Endodermal cell (in vitro differentiated cells): ENCODE results near the gene NFKB1. TPM values are rescaled to one million over a fixed set of nuclear protein-coding genes. Genes with fewer than 3 reads are reported as not detected.

Experiments used
- DNase-seq: peaks from one replicate; pipeline ENCODE4 v3.0.0-alpha.2; 2017
- H3K27ac ChIP-seq: 2 replicates; pipeline ENCODE4 v1.5.1; 2013; ENCODE audit warnings: mild to moderate bottlenecking, low read depth, low read length, moderate library complexity
- H3K27me3 ChIP-seq: 2 replicates; pipeline ENCODE4 v1.6.1; 2013; ENCODE audit warnings: mild to moderate bottlenecking, low read length, moderate library complexity; ENCODE audit not compliant: insufficient read depth, control insufficient read depth, poor library complexity, severe bottlenecking
- H3K36me3 ChIP-seq: 2 replicates; pipeline ENCODE4 v1.7.0; 2013; ENCODE audit warnings: mild to moderate bottlenecking, low read length, moderate library complexity; ENCODE audit not compliant: control insufficient read depth, insufficient read depth
- H3K4me1 ChIP-seq: one replicate; pipeline ENCODE4 v1.7.0; 2013; ENCODE audit warnings: low read length; ENCODE audit not compliant: control insufficient read depth, insufficient read depth
- H3K4me3 ChIP-seq: 2 replicates; pipeline ENCODE4 v1.5.1; 2013; ENCODE audit warnings: mild to moderate bottlenecking, low read length, moderate library complexity
- H3K9ac ChIP-seq: 2 replicates; pipeline ENCODE4 v1.6.1; 2013; ENCODE audit warnings: mild to moderate bottlenecking, low read length, moderate library complexity; ENCODE audit not compliant: poor library complexity, severe bottlenecking; ENCODE audit errors: extremely low read depth
- H3K9me3 ChIP-seq: 2 replicates; pipeline ENCODE4 v1.6.1; 2013; ENCODE audit warnings: mild to moderate bottlenecking, low read length, moderate library complexity; ENCODE audit not compliant: control insufficient read depth
- H3K27ac Mint-ChIP-seq: 2 replicates; pipeline ENCODE4 v1.8.0; 2020; ENCODE audit warnings: mixed read lengths
- H3K27me3 Mint-ChIP-seq: 2 replicates; pipeline ENCODE4 v1.8.0; 2021; ENCODE audit warnings: mild to moderate bottlenecking, mixed read lengths; ENCODE audit not compliant: insufficient read depth
- H3K36me3 Mint-ChIP-seq: 2 replicates; pipeline ENCODE4 v1.8.0; 2020; ENCODE audit warnings: low read depth, mixed read lengths
- H3K4me1 Mint-ChIP-seq: 2 replicates; pipeline ENCODE4 v1.8.0; 2020; ENCODE audit warnings: mixed read lengths
- H3K4me3 Mint-ChIP-seq: 2 replicates; pipeline ENCODE4 v1.8.0; 2020; ENCODE audit warnings: mild to moderate bottlenecking, moderate library complexity, mixed read lengths
- H3K9me3 Mint-ChIP-seq: 2 replicates; pipeline ENCODE4 v1.8.0; 2020; ENCODE audit warnings: mild to moderate bottlenecking, mixed read lengths
- WGBS, 2 experiments: methylation state at CpG; one replicate each; pipeline versions ENCODE4 v1.1.5 to v1.1.7; 2013; ENCODE audit warnings: missing lambda C conversion rate in 2 of 2, mixed read lengths in 1 of 2; ENCODE audit not compliant: insufficient coverage in 1 of 2, insufficient read length in 1 of 2; 5-methylcytosine and 5-hydroxymethylcytosine counted together
- total RNA-seq, 2 donors: library from RNA; stranded (reverse); fragmentation: NEBNext Ultra II Directional in 1 of 2; extraction: Animal tissue kit (Norgen Biotek cat#: 25700) in 1 of 2; gene quantifications; 2 replicates in 1 of 2; 3 replicates in 1 of 2; pipeline ENCODE4 v1.2.1, GENCODE V29; 2021
- TF ChIP-seq, protein P1 (sequence below): fragments of 200-600 bp; sonication (generic); conservative IDR thresholded peaks from 2 replicates; pipeline ENCODE4 v1.5.0; 2021; ENCODE audit warnings: antibody characterized with exemption, mild to moderate bottlenecking

The NFKB1 gene
- total RNA-seq, 2 donors from 2014 or later: 4.4 to 5.6 TPM

DNA sequence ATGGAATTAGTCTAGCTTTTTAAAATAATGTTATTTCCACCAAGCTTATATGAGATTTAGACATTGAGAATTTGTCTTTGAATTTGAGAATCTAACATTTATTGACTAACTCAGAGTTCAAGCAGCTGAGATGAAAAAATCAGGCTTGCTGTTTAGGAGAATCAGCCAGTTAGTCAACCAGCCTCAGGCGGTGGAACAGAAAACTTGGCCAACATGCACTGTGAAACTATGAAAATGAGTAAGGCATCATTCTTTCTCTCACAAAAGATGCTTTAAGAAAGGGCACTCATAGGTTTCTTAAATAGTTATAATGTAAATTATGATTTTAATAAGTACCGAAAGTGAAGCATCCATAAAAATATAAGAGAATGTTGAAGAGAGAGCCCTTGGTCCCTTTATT is 84.2 kb downstream of the NFKB1 start:
- Histone ChIP-seq H3K9ac (no peak overlapping the region), H3K36me3 (peaks cover 5% of the 10 kb centered on the region), H3K9me3 (no peaks in the 10 kb centered on the region), H3K27ac (no peak overlapping the region), H3K4me1 (no peaks in the 10 kb centered on the region), H3K27me3 (no peaks in the 10 kb centered on the region), H3K4me3 (no peak overlapping the region)
- Mint-ChIP-seq H3K27me3 (no peaks in the 10 kb centered on the region), H3K36me3 (no peaks in the 10 kb centered on the region), H3K27ac (no peak overlapping the region), H3K9me3 (no peaks in the 10 kb centered on the region), H3K4me1 (peaks cover 2% of the 10 kb centered on the region), H3K4me3 (no peak overlapping the region)
- TF ChIP-seq, protein P1, sequence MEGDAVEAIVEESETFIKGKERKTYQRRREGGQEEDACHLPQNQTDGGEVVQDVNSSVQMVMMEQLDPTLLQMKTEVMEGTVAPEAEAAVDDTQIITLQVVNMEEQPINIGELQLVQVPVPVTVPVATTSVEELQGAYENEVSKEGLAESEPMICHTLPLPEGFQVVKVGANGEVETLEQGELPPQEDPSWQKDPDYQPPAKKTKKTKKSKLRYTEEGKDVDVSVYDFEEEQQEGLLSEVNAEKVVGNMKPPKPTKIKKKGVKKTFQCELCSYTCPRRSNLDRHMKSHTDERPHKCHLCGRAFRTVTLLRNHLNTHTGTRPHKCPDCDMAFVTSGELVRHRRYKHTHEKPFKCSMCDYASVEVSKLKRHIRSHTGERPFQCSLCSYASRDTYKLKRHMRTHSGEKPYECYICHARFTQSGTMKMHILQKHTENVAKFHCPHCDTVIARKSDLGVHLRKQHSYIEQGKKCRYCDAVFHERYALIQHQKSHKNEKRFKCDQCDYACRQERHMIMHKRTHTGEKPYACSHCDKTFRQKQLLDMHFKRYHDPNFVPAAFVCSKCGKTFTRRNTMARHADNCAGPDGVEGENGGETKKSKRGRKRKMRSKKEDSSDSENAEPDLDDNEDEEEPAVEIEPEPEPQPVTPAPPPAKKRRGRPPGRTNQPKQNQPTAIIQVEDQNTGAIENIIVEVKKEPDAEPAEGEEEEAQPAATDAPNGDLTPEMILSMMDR: no peak
- WGBS, 2 experiments: 98 to 100% methylated on average over 2 of the region's 2 CpGs
- DNase-seq: no peak

DNA sequence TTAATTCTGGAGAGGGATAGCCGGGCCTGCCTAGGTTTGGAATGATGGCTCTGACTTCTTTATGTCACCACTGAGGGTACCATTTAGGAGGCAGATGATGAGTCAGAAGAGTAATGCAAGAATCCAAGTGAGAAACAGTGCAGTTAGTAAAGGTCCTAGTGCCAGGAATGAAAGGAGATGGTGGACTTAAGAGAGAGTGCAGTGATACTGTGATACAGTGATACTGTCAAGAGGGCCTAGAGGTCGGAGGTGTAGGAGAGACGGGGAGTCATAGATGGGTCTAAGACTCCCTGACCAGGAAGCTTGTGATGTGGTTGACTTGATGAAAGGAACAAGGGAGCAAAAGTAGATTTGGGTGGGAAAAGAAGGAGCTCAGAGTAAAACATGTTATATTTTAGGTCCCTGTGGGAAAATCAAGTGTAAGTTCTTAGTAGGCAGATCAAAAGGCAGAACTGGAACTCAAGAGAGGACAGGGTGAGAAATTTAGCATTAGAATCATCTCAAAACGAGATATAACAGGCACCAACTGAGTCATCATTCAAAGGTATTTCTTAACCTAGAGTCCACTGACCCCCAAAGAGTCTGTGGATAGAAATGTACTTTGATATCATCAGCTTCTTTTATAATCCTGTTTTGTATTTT is 85.0 kb downstream of the NFKB1 start:
- H3K27me3 Mint-ChIP-seq: no peaks in the 10 kb centered on the region
- no peaks in the 10 kb centered on the region for H3K36me3 Mint-ChIP-seq
- Histone ChIP-seq H3K4me1 (no peaks in the 10 kb centered on the region), H3K27me3 (no peaks in the 10 kb centered on the region), H3K4me3 (no peak overlapping the region), H3K9me3 (peaks cover 1% of the 10 kb centered on the region), H3K36me3 (peaks cover 5% of the 10 kb centered on the region), H3K27ac (no peak overlapping the region), H3K9ac (no peak overlapping the region)
- H3K27ac Mint-ChIP-seq: no peak overlapping the region
- TF ChIP-seq, protein P1: no peak
- peaks cover 6% of the 10 kb centered on the region for H3K9me3 Mint-ChIP-seq
- H3K4me3 Mint-ChIP-seq: no peak overlapping the region
- 88 to 90% methylated on average over 4 of the region's 4 CpGs for WGBS, 2 experiments
- no peak for DNase-seq
- no peaks in the 10 kb centered on the region for H3K4me1 Mint-ChIP-seq

DNA sequence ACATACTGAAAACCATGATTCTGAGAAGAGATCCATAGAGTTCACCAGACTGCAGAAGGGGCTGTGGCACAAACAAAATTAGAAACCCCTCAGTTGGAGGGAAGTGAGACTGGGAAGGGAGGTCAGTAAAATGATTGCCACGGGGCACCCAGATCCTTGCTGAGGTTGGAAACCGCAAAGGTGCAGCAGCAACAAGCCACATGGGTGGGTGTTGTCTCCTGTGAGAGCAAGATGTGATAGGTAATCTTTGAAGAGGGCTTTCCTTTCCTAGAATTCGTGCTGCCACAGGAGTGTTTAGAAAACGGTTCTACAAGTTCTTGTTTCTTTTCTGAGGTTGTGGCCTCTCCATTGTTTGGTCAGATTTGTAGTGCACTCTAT is 85.5 kb downstream of the NFKB1 start:
- H3K4me3 Mint-ChIP-seq: no peak overlapping the region
- 92 to 100% methylated on average over 2 to 4 of the region's 4 CpGs for WGBS, 2 experiments
- TF ChIP-seq, protein P1: no peak
- Histone ChIP-seq H3K9ac (no peak overlapping the region), H3K27me3 (no peaks in the 10 kb centered on the region), H3K4me1 (no peaks in the 10 kb centered on the region), H3K9me3 (peaks cover 6% of the 10 kb centered on the region), H3K4me3 (no peak overlapping the region), H3K27ac (no peak overlapping the region), H3K36me3 (peaks cover 5% of the 10 kb centered on the region)
- H3K4me1 Mint-ChIP-seq: no peaks in the 10 kb centered on the region
- H3K27me3 Mint-ChIP-seq: no peaks in the 10 kb centered on the region
- no peak for DNase-seq
- H3K36me3 Mint-ChIP-seq: peaks cover 2% of the 10 kb centered on the region
- H3K9me3 Mint-ChIP-seq: peaks cover 8% of the 10 kb centered on the region
- H3K27ac Mint-ChIP-seq: no peak overlapping the region
